Lung (tissue), 12 donors: ENCODE measurements around the gene POLR3K. TPM values are rescaled to one million over a fixed set of nuclear protein-coding genes. Genes with fewer than 3 reads are reported as not detected.

Experiments
- ATAC-seq: fragments of 200-7000 bp; cut with Tn5 transposase; one replicate; pipeline ENCODE4 v1.9.1; 2020; ENCODE audit warnings: moderate number of reproducible peaks; ENCODE audit not compliant: insufficient read depth, low FRiP score
- DNase-seq, 3 donors: peaks; one replicate each; pipeline ENCODE4 v3.0.0-alpha.2; 2013 to 2017
- H3K27ac ChIP-seq, 2 donors: one replicate each; pipeline ENCODE4 v1.5.1; 2013; ENCODE audit warnings: mild to moderate bottlenecking in 2 of 2, moderate library complexity in 2 of 2, control low read depth in 1 of 2, inconsistent platforms in 1 of 2, low read depth in 1 of 2, low read length in 1 of 2
- H3K27me3 ChIP-seq, 3 donors: one replicate each; pipeline ENCODE4 v1.5.1; 2013; ENCODE audit warnings: low read length in 2 of 3; ENCODE audit not compliant: control insufficient read depth in 3 of 3, insufficient read depth in 3 of 3
- H3K36me3 ChIP-seq, 4 donors: one replicate each; pipeline ENCODE4 v1.5.1; 2013; ENCODE audit warnings: low read length in 4 of 4, mild to moderate bottlenecking in 1 of 4, moderate library complexity in 1 of 4; ENCODE audit not compliant: control insufficient read depth in 4 of 4, insufficient read depth in 4 of 4
- H3K4me1 ChIP-seq, 5 donors: one replicate each; pipeline ENCODE4 v1.5.1; 2013; ENCODE audit warnings: low read length in 5 of 5, mild to moderate bottlenecking in 2 of 5, moderate library complexity in 1 of 5; ENCODE audit not compliant: control insufficient read depth in 5 of 5, insufficient read depth in 5 of 5
- H3K4me3 ChIP-seq: one replicate; pipeline ENCODE4 v1.5.1; 2013; ENCODE audit warnings: mild to moderate bottlenecking, control low read depth, moderate library complexity
- H3K9ac ChIP-seq, 2 donors: one replicate each; pipeline ENCODE4 v1.5.1; 2013; ENCODE audit warnings: low read length in 2 of 2, control low read depth in 1 of 2; ENCODE audit not compliant: insufficient read depth in 1 of 2
- H3K9me3 ChIP-seq, 4 donors: one replicate each; pipeline ENCODE4 v1.5.1; 2013; ENCODE audit warnings: low read length in 3 of 4, mild to moderate bottlenecking in 1 of 4, moderate library complexity in 1 of 4; ENCODE audit not compliant: control insufficient read depth in 4 of 4, insufficient read depth in 3 of 4
- WGBS, 2 donors: extraction: QIAGEN DNeasy Blood & Tissue Kit; methylation state at CpG; one replicate each; pipeline ENCODE4 v1.1.7; 2013; 5-methylcytosine and 5-hydroxymethylcytosine counted together
- polyA plus RNA-seq, 2 donors: library from polyadenylated mRNA; stranded (reverse); fragments of 200-250 nt; gene quantifications; one replicate each; pipeline ENCODE4 v1.2.1, GENCODE V29; 2013
- total RNA-seq, 2 donors: library from RNA; depleted of rRNA in 1 of 2; stranded (reverse); fragments of >200 nt in 1 of 2; gene quantifications; one replicate each; pipeline ENCODE4 v1.2.1, GENCODE V29; 2014 to 2021
- TF ChIP-seq, protein P1 (sequence below): IDR thresholded peaks from 2 replicates; pipeline ENCODE4 v1.5.1; 2012; ENCODE audit warnings: mild to moderate bottlenecking; ENCODE audit errors: control extremely low read depth, extremely low read depth
- donor health status: control.
- donor health status: control.
- donor health status: Bipolar disorder and iron deficiency.
- donor health status: healthy.
- donor health status: DM: yes; HTN: yes; CAD: no.

The POLR3K gene
- total and polyA plus RNA-seq, 4 donors: 4.8 to 15.7 (median 12.0) TPM

GRCh38 chr16:71540-72401, 18.4 kb upstream of the POLR3K start:
- Histone ChIP-seq H3K4me3 (peak overlapping the region; percentile 69), H3K36me3 (no peaks in the 10 kb centered on the region), H3K9ac (peak overlapping the region; percentile 25 to 58), H3K27me3 (no peaks in the 10 kb centered on the region), H3K4me1 (peaks cover 6 to 47% (median 41%) of the 10 kb centered on the region in 5 donors), H3K9me3 (no peaks in the 10 kb centered on the region), H3K27ac (peak overlapping the region; percentile 64 to 78)
- 10 to 24% methylated on average over 43 to 57 of the region's 57 CpGs for WGBS, 2 donors
- ATAC-seq (peak; percentile 34), DNase-seq (peak; percentile 87 to 91 (median 87))
- TF ChIP-seq, protein P1, sequence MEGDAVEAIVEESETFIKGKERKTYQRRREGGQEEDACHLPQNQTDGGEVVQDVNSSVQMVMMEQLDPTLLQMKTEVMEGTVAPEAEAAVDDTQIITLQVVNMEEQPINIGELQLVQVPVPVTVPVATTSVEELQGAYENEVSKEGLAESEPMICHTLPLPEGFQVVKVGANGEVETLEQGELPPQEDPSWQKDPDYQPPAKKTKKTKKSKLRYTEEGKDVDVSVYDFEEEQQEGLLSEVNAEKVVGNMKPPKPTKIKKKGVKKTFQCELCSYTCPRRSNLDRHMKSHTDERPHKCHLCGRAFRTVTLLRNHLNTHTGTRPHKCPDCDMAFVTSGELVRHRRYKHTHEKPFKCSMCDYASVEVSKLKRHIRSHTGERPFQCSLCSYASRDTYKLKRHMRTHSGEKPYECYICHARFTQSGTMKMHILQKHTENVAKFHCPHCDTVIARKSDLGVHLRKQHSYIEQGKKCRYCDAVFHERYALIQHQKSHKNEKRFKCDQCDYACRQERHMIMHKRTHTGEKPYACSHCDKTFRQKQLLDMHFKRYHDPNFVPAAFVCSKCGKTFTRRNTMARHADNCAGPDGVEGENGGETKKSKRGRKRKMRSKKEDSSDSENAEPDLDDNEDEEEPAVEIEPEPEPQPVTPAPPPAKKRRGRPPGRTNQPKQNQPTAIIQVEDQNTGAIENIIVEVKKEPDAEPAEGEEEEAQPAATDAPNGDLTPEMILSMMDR: no peak

DNA sequence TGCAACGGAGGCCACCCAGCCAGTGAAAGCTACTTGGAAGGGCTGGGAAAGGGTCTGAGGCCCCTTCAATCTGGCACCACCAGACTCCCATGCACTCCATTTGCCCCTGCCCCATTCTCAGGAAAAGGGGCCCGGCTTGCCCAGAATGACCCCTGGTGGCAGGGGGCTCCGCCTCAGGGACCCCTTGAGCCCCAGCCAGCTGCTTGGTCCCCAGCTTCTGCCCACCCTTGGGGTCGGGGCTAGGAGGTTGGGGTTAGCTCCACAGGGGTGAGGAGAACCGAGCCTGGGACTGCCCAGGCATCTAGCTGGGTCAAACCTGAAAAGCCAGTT, 17.8 kb upstream of the POLR3K start:
- no peak for ATAC-seq
- TF ChIP-seq, protein P1: no peak
- Histone ChIP-seq H3K9ac (peak overlapping the region in 1 of 2 donors; percentile 13), H3K36me3 (no peaks in the 10 kb centered on the region), H3K9me3 (no peaks in the 10 kb centered on the region), H3K27ac (no peak overlapping the region), H3K4me1 (peaks cover 2 to 49% (median 40%) of the 10 kb centered on the region in 5 donors), H3K4me3 (peak overlapping the region; percentile 69), H3K27me3 (no peaks in the 10 kb centered on the region)
- 48 to 72% methylated on average over 5 of the region's 5 CpGs for WGBS, 2 donors
- no peak for DNase-seq

DNA sequence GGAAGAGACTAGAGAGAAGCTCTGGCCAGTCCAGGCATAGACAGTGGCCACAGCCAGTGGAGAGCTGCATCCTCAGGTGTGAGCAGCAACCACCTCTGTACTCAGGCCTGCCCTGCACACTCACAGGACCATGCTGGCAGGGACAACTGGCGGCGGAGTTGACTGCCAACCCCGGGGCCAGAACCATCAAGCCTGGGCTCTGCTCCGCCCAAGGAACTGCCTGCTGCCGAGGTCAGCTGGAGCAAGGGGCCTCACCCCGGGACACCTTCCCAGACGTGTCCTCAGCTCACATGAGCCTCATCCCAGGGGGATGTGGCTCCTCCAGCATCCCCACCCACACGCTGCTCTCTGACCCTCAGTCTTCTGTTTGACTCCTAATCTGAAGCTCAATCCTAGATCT, 15.8 kb upstream of the POLR3K start:
- peaks cover 0 to 41% (median 34%) of the 10 kb centered on the region in 5 donors for H3K4me1 ChIP-seq
- no peaks in the 10 kb centered on the region for H3K9me3 ChIP-seq
- H3K9ac ChIP-seq: no peak overlapping the region
- ATAC-seq: no peak
- 73 to 82% methylated on average over 8 of the region's 8 CpGs for WGBS, 2 donors
- DNase-seq: no peak
- no peak overlapping the region for H3K4me3 ChIP-seq
- TF ChIP-seq, protein P1: no peak
- H3K36me3 ChIP-seq: peaks cover 0 to 7% (median 2%) of the 10 kb centered on the region in 4 donors
- no peak overlapping the region for H3K27ac ChIP-seq
- H3K27me3 ChIP-seq: no peaks in the 10 kb centered on the region
